ENCODE data around the gene DOK3. TPM values are rescaled to one million over a fixed set of nuclear protein-coding genes. Genes with fewer than 3 reads are reported as not detected.
A peak's percentile ranks its signal among the peaks of the same experiment; 100 is the strongest.

Gene DOK3
- total RNA-seq, 1 donor from 2014 or later, result 16.3 TPM

DNA sequence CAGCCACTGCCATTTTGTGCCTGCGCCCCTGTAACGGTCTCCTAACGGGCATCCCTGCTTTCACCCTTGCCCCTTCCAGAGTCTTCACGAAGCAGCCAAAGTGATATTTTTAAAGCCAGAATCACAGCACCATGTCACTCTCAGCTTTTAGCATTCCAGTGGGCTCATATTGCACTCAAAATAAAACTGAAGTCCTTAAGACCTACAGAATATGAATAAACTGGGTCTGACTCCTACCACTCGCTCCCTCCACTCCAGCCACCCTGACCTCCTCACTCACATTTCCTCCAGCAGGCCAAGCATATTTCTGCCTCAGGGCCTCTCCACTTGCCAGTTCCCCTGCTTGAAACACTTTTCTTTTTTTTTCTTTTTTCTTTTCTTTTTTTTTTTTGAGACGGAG is 9.8 kb downstream of the DOK3 start:
- H3K27ac Mint-ChIP-seq (ENCODE audit: unreplicated experiment), result peak overlapping the region; percentile 34
- Histone ChIP-seq H3K9ac (ENCODE audit: low read length) (no peak overlapping the region), H3K27ac (ENCODE audit: low read depth, low read length) (no peak overlapping the region), H3K4me1 (ENCODE audit: insufficient read depth, low read length) (peaks cover 39% of the 10 kb centered on the region), H4K20me1 (ENCODE audit: insufficient read depth, low read length) (peaks cover 6% of the 10 kb centered on the region), H3K79me2 (ENCODE audit: insufficient read depth, low read length) (peaks cover 27% of the 10 kb centered on the region), H3K4me2 (ENCODE audit: low read length) (no peak overlapping the region), H3K4me3 (ENCODE audit: insufficient read depth, low read depth, low read length) (no peak overlapping the region), H3K9me3 (ENCODE audit: insufficient read depth, low read depth, low read length) (no peaks in the 10 kb centered on the region), H2AFZ (ENCODE audit: low read depth, low read length) (no peak overlapping the region), H3K27me3 (ENCODE audit: insufficient read depth, low read length) (no peaks in the 10 kb centered on the region), H3K36me3 (ENCODE audit: insufficient read depth, low read length) (peaks cover 3% of the 10 kb centered on the region)
- TF ChIP-seq, protein P1, sequence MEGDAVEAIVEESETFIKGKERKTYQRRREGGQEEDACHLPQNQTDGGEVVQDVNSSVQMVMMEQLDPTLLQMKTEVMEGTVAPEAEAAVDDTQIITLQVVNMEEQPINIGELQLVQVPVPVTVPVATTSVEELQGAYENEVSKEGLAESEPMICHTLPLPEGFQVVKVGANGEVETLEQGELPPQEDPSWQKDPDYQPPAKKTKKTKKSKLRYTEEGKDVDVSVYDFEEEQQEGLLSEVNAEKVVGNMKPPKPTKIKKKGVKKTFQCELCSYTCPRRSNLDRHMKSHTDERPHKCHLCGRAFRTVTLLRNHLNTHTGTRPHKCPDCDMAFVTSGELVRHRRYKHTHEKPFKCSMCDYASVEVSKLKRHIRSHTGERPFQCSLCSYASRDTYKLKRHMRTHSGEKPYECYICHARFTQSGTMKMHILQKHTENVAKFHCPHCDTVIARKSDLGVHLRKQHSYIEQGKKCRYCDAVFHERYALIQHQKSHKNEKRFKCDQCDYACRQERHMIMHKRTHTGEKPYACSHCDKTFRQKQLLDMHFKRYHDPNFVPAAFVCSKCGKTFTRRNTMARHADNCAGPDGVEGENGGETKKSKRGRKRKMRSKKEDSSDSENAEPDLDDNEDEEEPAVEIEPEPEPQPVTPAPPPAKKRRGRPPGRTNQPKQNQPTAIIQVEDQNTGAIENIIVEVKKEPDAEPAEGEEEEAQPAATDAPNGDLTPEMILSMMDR (IDR thresholded peaks at IDR 0.05; ENCODE audit: insufficient read depth, low read depth, low read length), result no peak
- TF ChIP-seq EZH2 (IDR thresholded peaks at IDR 0.05; ENCODE audit: insufficient read depth, low read length), result no peak
- peaks cover 35% of the 10 kb centered on the region for H3K4me1 Mint-ChIP-seq (ENCODE audit: low read depth, unreplicated experiment)
- peaks cover 3% of the 10 kb centered on the region for H3K36me3 Mint-ChIP-seq (ENCODE audit: low read depth, unreplicated experiment)
- DNase-seq (ENCODE audit: low read depth) (no peak), FAIRE-seq (no peak)
- H3K27me3 Mint-ChIP-seq (ENCODE audit: low read depth, unreplicated experiment), result no peaks in the 10 kb centered on the region
- H3K4me3 Mint-ChIP-seq (ENCODE audit: unreplicated experiment), result peak overlapping the region; percentile 63
- no peaks in the 10 kb centered on the region for H3K9me3 Mint-ChIP-seq (ENCODE audit: unreplicated experiment)

DNA sequence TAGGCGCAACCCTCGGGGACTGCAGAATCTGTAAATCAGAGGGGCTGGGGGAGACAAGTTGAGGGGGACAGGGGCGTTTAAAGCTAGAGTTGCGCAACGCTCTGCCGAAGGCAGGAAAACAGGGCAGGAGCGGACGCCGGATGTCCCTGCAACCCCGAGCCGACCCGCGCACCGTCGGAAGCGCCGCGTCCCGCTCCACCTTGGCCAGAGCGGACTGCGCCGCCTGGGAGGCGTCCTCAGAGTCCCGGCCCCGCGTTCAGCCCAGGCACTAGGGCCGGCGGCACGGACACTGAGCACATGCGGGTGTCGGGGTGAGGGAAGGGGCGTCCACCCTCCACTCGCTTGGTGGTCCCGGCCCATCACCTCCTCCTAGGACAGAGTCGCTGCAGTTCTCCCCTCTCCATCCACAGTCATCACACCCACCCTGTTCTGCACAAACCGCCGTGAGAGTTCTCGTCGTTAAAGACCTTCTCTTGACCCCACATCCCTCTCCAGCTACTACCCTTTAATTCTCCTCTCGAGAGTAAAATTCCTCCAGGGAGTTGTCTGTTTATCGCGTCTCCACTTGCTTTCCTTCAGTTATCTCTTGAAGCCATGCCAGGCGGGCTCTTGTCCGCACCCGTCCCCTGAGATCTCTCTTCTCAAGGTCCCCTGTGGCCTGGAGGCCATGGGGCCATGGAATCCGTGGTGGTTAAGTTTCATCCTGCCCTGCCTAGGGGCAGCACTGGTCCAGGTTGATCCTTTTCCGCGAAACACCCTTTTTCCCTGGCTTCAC is 11.4 kb downstream of the DOK3 start:
- peak overlapping the region; percentile 68 for H3K4me3 ChIP-seq (ENCODE audit: insufficient read depth, low read depth, low read length)
- peaks cover 11% of the 10 kb centered on the region for H3K36me3 ChIP-seq (ENCODE audit: insufficient read depth, low read length)
- peak overlapping the region; percentile 75 for H3K27ac Mint-ChIP-seq (ENCODE audit: unreplicated experiment)
- no peak for FAIRE-seq
- H3K4me3 Mint-ChIP-seq (ENCODE audit: unreplicated experiment), result peak overlapping the region; percentile 80
- peaks cover 3% of the 10 kb centered on the region for H3K36me3 Mint-ChIP-seq (ENCODE audit: low read depth, unreplicated experiment)
- TF ChIP-seq EZH2 (IDR thresholded peaks at IDR 0.05; ENCODE audit: insufficient read depth, low read length), result no peak
- TF ChIP-seq, protein P1 (IDR thresholded peaks at IDR 0.05; ENCODE audit: insufficient read depth, low read depth, low read length), result no peak
- H3K79me2 ChIP-seq (ENCODE audit: insufficient read depth, low read length), result peaks cover 41% of the 10 kb centered on the region
- H3K9ac ChIP-seq (ENCODE audit: low read length), result peak overlapping the region; percentile 89
- H3K4me1 Mint-ChIP-seq (ENCODE audit: low read depth, unreplicated experiment), result peaks cover 42% of the 10 kb centered on the region
- no peak for DNase-seq (ENCODE audit: low read depth)
- peak overlapping the region; percentile 77 for H3K27ac ChIP-seq (ENCODE audit: low read depth, low read length)
- H3K4me2 ChIP-seq (ENCODE audit: low read length), result peak overlapping the region; percentile 96
- H3K4me1 ChIP-seq (ENCODE audit: insufficient read depth, low read length), result peaks cover 53% of the 10 kb centered on the region
- no peaks in the 10 kb centered on the region for H3K9me3 Mint-ChIP-seq (ENCODE audit: unreplicated experiment)
- H3K27me3 ChIP-seq (ENCODE audit: insufficient read depth, low read length), result no peaks in the 10 kb centered on the region
- no peak overlapping the region for H2AFZ ChIP-seq (ENCODE audit: low read depth, low read length)
- peaks cover 19% of the 10 kb centered on the region for H4K20me1 ChIP-seq (ENCODE audit: insufficient read depth, low read length)
- H3K27me3 Mint-ChIP-seq (ENCODE audit: low read depth, unreplicated experiment), result no peaks in the 10 kb centered on the region
- H3K9me3 ChIP-seq (ENCODE audit: insufficient read depth, low read depth, low read length), result no peaks in the 10 kb centered on the region
